Smooth muscle cell (in vitro differentiated cells): ENCODE data around the gene COA6. TPM values are rescaled to one million over a fixed set of nuclear protein-coding genes. Genes with fewer than 3 reads are reported as not detected.

ENCODE experiments used
- DNase-seq: peaks from one replicate; lab custom pipeline; 2025; ENCODE audit not compliant: unreplicated experiment; lab: John Stamatoyannopoulos, UW
- H2AFZ ChIP-seq: fragments of 200-600 bp; sonication (generic); 2 replicates; pipeline ENCODE4 v1.6.0; 2016; ENCODE audit warnings: antibody characterized with exemption, low read depth, mild to moderate bottlenecking
- H3F3A ChIP-seq: fragments of 200-600 bp; sonication (generic); 2 replicates; pipeline ENCODE4 v1.6.0; 2017; ENCODE audit warnings: antibody characterized with exemption, low read depth
- H3K27ac ChIP-seq: fragments of 200-600 bp; sonication (generic); 2 replicates; pipeline ENCODE4 v1.5.1; 2016; ENCODE audit warnings: low read depth, mild to moderate bottlenecking
- H3K27me3 ChIP-seq: fragments of 200-600 bp; sonication (generic); 2 replicates; pipeline ENCODE4 v1.6.1; 2016; ENCODE audit warnings: low read depth, mild to moderate bottlenecking
- H3K36me3 ChIP-seq: fragments of 200-600 bp; sonication (generic); 2 replicates; pipeline ENCODE4 v1.5.1; 2016; ENCODE audit warnings: low read depth
- H3K4me1 ChIP-seq: fragments of 200-600 bp; sonication (generic); 2 replicates; pipeline ENCODE4 v1.5.1; 2016; ENCODE audit warnings: low read depth
- H3K4me2 ChIP-seq: fragments of 200-600 bp; sonication (generic); 2 replicates; pipeline ENCODE4 v1.6.0; 2016; ENCODE audit warnings: mild to moderate bottlenecking
- H3K4me3 ChIP-seq: fragments of 200-600 bp; sonication (generic); 2 replicates; pipeline ENCODE4 v1.5.1; 2016; ENCODE audit warnings: mild to moderate bottlenecking
- H3K79me2 ChIP-seq: fragments of 200-600 bp; sonication (generic); 2 replicates; pipeline ENCODE4 v1.6.0; 2016; ENCODE audit warnings: low read depth, mild to moderate bottlenecking
- H3K9ac ChIP-seq: fragments of 200-600 bp; sonication (generic); 2 replicates; pipeline ENCODE4 v1.6.0; 2016; ENCODE audit warnings: low read depth
- H3K9me3 ChIP-seq: fragments of 200-600 bp; sonication (generic); replicated peaks from 2 replicates; pipeline ENCODE4 v1.5.1; 2016; ENCODE audit warnings: low read depth
- H4K20me1 ChIP-seq: fragments of 200-600 bp; sonication (generic); 2 replicates; pipeline ENCODE4 v1.6.0; 2016; ENCODE audit warnings: low read depth
- WGBS: methylation state at CpG from one replicate; pipeline ENCODE4 v1.1.7; 2016; ENCODE audit warnings: low lambda C conversion rate; 5-methylcytosine and 5-hydroxymethylcytosine counted together
- polyA plus RNA-seq: library from polyadenylated mRNA; unstranded; fragments of >200 nt; fragmentation: Nextera tagmentation; extraction: Ambion mirVana; gene quantifications from 2 replicates; pipeline ENCODE4 v1.2.1, GENCODE V29; 2016
- total RNA-seq: library from RNA; depleted of rRNA; stranded (reverse); fragments of >200 nt; gene quantifications from 2 replicates; pipeline ENCODE4 v1.2.3, GENCODE V29; 2014
- TF ChIP-seq, protein P1 (sequence below): fragments of 200-600 bp; sonication (generic); IDR thresholded peaks from 2 replicates; pipeline ENCODE4 v1.5.1; 2017; ENCODE audit warnings: borderline replicate concordance, mild to moderate bottlenecking, antibody characterized with exemption; ENCODE audit not compliant: insufficient read depth, poor library complexity, severe bottlenecking

Gene COA6
- total and polyA plus RNA-seq, 2 experiments from 2014 or later: 43.5 to 56.3 TPM

DNA sequence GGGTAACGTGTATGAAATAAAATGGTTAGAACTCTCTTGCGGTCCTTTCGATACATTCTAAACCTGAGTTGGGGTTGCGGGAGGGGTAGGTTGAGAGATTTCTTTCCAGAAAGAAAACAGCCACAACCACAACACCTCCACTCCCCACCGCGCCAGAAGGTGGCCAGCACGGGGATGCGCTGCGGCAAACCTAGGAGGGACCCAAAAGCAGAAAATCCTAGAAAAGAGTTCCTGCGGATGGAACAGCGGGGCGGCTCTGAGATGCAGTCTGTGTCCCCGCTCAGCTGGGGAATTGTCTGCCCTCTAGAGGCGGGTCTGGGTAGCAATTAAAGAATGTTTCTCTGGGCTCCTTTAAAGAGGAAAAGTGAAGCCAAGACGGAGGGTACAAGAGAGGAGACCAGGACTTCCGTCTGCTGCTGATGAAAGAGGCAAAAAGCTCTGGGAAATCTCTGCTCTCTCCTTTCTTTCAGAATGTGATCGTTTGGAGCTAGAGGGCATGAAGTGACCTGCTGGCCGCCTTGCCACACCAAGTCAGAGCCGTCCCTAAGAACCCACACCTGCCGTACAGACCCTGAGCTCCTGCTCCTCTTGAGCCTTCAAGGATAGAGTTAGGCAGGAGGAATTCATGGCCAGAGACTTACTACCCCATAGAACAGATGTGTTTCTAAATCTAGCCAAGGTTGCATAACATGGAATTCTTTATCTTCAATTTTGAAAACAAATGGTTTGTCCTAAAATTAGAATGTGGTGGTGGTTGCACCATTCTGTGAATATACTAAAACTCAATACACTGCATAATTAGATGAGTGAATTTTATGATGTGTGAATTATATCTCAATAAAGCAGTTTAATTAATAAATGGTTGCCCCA lies 46.5 kb upstream of the COA6 start:
- Histone ChIP-seq H3K36me3 (no peaks in the 10 kb centered on the region), H3K27me3 (peaks cover 37% of the 10 kb centered on the region), H3K9me3 (no peaks in the 10 kb centered on the region), H3F3A (no peaks in the 10 kb centered on the region), H3K9ac (no peak overlapping the region), H3K27ac (no peak overlapping the region), H2AFZ (peak overlapping the region; percentile 16), H3K79me2 (no peaks in the 10 kb centered on the region), H4K20me1 (no peaks in the 10 kb centered on the region), H3K4me1 (no peaks in the 10 kb centered on the region), H3K4me2 (peak overlapping the region; percentile 64), H3K4me3 (no peak overlapping the region)
- DNase-seq: no peak
- TF ChIP-seq, protein P1, sequence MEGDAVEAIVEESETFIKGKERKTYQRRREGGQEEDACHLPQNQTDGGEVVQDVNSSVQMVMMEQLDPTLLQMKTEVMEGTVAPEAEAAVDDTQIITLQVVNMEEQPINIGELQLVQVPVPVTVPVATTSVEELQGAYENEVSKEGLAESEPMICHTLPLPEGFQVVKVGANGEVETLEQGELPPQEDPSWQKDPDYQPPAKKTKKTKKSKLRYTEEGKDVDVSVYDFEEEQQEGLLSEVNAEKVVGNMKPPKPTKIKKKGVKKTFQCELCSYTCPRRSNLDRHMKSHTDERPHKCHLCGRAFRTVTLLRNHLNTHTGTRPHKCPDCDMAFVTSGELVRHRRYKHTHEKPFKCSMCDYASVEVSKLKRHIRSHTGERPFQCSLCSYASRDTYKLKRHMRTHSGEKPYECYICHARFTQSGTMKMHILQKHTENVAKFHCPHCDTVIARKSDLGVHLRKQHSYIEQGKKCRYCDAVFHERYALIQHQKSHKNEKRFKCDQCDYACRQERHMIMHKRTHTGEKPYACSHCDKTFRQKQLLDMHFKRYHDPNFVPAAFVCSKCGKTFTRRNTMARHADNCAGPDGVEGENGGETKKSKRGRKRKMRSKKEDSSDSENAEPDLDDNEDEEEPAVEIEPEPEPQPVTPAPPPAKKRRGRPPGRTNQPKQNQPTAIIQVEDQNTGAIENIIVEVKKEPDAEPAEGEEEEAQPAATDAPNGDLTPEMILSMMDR: peak; percentile 69
- whole genome bisulfite sequencing: 28% methylated on average over 20 of the region's 20 CpGs

DNA sequence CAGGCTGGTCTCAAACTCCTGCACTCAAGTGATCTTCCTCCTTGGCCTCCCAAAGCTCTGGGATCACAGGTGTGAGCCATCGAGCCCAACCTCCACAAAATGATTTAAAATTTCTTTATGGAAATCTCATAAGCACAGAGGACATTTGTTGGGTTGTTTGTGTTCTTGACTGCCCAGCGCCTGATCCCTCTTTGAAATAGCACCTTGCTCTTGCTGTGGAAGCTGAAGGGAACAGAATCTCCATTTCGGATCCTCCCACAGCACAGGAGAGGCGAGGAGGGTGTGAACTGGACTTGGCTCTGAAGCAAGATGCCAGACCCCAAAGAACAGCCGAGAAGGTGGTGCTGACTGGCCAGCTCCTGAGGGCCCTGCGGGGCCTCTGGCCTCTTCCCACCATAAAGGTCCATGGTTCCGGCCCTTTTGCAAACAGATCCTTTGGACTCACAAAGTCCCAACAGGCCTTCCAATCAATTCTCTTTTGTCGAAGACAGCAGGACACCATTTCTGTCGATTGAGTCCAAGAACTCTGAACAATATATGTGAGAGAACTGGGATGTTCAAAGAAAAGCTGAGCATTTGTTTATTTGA lies 45.6 kb upstream of the COA6 start:
- Histone ChIP-seq H3K4me2 (no peak overlapping the region), H3K4me1 (no peaks in the 10 kb centered on the region), H3K9ac (no peak overlapping the region), H3K9me3 (no peaks in the 10 kb centered on the region), H2AFZ (no peak overlapping the region), H3K27me3 (peaks cover 36% of the 10 kb centered on the region), H4K20me1 (no peaks in the 10 kb centered on the region), H3K36me3 (no peaks in the 10 kb centered on the region), H3K27ac (no peak overlapping the region), H3F3A (no peaks in the 10 kb centered on the region), H3K79me2 (no peaks in the 10 kb centered on the region), H3K4me3 (no peak overlapping the region)
- no peak for DNase-seq
- WGBS: 93% methylated on average over 9 of the region's 9 CpGs
- TF ChIP-seq, protein P1: no peak

DNA sequence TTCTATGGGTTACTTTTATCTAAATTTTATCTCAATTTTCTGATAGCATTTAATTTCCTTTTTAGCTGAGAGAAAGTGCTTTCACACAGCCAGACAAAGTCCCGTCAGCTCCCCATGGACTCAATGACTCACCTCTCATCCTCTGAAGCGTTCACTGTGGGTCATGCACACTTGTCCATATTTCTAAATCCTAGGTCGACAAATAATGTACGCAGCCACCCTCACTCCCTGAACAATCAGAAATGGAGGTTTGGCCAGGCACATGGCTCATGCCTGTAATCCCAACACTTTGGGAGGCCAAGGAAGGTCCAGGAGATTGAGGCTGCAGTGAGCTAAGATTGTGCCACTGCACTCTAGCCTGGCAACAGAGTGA lies 42.4 kb upstream of the COA6 start:
- 72% methylated on average over 4 of the region's 4 CpGs for WGBS
- no peaks in the 10 kb centered on the region for H3K9me3 ChIP-seq
- no peak overlapping the region for H2AFZ ChIP-seq
- no peaks in the 10 kb centered on the region for H3K4me1 ChIP-seq
- TF ChIP-seq, protein P1: no peak
- H3F3A ChIP-seq: no peaks in the 10 kb centered on the region
- no peaks in the 10 kb centered on the region for H3K79me2 ChIP-seq
- no peaks in the 10 kb centered on the region for H3K36me3 ChIP-seq
- H3K4me2 ChIP-seq: no peak overlapping the region
- no peak overlapping the region for H3K27ac ChIP-seq
- DNase-seq: no peak
- no peaks in the 10 kb centered on the region for H4K20me1 ChIP-seq
- H3K9ac ChIP-seq: no peak overlapping the region
- peaks cover 7% of the 10 kb centered on the region for H3K27me3 ChIP-seq
- no peak overlapping the region for H3K4me3 ChIP-seq
